Activated CD8-positive, alpha-beta T cell treated with anti-CD3 and anti-CD28 coated beads for 36 hours (primary cell): ENCODE results near the gene KDM6A. TPM values are rescaled to one million over a fixed set of nuclear protein-coding genes. Genes with fewer than 3 reads are reported as not detected.
"Not testable (repeated sequence)": the region's sequence is repeated elsewhere in the genome, so short reads cannot be mapped to it uniquely, and the experiment has no call there.

Source experiments
- ATAC-seq: fragments of 200-7000 bp; cut with Tn5 transposase; one replicate; pipeline ENCODE4 v1.10.0; 2021; ENCODE audit warnings: mild to moderate bottlenecking, moderate library complexity
- CTCF ChIA-PET: fragments of 350-600 bp; sonication (Branson Sonifier 250); formaldehyde crosslinking; loops from one replicate; lab custom pipeline; 2021; ENCODE audit warnings: antibody characterized with exemption; lab: Charles Lee
- POLR2A ChIA-PET: fragments of 350-600 bp; sonication (Branson Sonifier 250); formaldehyde crosslinking; loops from one replicate; lab custom pipeline; 2021; ENCODE audit warnings: antibody characterized with exemption; lab: Charles Lee
- DNase-seq: peaks from one replicate; pipeline ENCODE4 v3.0.0-alpha.2; 2020
- H3K27ac Mint-ChIP-seq: one replicate; pipeline ENCODE4 v1.8.0; 2021; ENCODE audit warnings: mild to moderate bottlenecking, mixed read lengths
- H3K27me3 Mint-ChIP-seq: one replicate; pipeline ENCODE4 v1.8.0; 2021; ENCODE audit warnings: mixed read lengths
- H3K36me3 Mint-ChIP-seq: one replicate; pipeline ENCODE4 v1.8.0; 2021; ENCODE audit warnings: low read depth, mixed read lengths
- H3K4me1 Mint-ChIP-seq: one replicate; pipeline ENCODE4 v1.8.0; 2021; ENCODE audit warnings: low read depth, mixed read lengths
- H3K4me3 Mint-ChIP-seq: one replicate; pipeline ENCODE4 v1.8.0; 2021; ENCODE audit warnings: mild to moderate bottlenecking, moderate library complexity, mixed read lengths
- H3K9me3 Mint-ChIP-seq: one replicate; pipeline ENCODE4 v1.8.0; 2021; ENCODE audit warnings: mixed read lengths
- CTCF ChIP-seq: fragments of 200-600 bp; IDR thresholded peaks from one replicate; pipeline ENCODE4 v1.8.0; 2022; ENCODE audit warnings: antibody characterized with exemption, mild to moderate bottlenecking
- intact Hi-C: fragments of 100-400 bp; cut with micrococcal nuclease; formaldehyde crosslinking; loops from one replicate; pipeline ENCODE4 v1.10.0; 2022
- total RNA-seq, 2 experiments: library from RNA; stranded (reverse); gene quantifications; one replicate each; pipeline ENCODE4 v1.2.3, GENCODE V29; 2021

The KDM6A gene
- total RNA-seq, 2 experiments from 2014 or later, result 18.9 to 21.1 TPM

GRCh38 chrX:44884944-44885343, 12.0 kb downstream of the KDM6A start:
- ChIA-PET CTCF (no interaction called here), POLR2A (interaction anchor here (1.1 kb wide), 1 partner anchor 16 kb away, joined by 3 read pairs; no protein-coding TSS in a partner anchor)
- no peak for TF ChIP-seq CTCF
- Mint-ChIP-seq H3K36me3 (peaks cover 4% of the 10 kb centered on the region), H3K27me3 (no peaks in the 10 kb centered on the region), H3K9me3 (no peaks in the 10 kb centered on the region), H3K4me3 (no peak overlapping the region), H3K27ac (no peak overlapping the region), H3K4me1 (peaks cover 35% of the 10 kb centered on the region)
- ATAC-seq (no peak), DNase-seq (no peak)
- intact Hi-C loops, result no loop called here

DNA sequence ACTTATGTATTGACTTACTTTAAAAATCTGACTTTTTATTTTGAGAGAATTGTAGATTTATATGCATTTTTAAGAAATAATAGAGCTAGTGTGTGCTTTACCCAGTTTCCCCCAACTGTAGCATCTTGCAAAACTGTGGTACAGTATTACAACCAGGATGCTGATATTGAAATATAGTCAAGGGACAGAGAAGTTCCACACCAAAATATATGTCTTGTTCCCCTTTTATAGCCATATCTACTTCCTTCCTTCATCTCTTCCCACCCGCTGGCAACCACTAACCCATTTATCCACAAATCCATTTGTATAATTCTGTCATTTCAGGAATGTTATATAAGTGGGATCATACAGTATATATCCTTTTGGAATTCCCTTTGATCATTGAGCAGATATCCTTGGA, 16.8 kb downstream of the KDM6A start:
- ChIA-PET CTCF (no interaction called here), POLR2A (no interaction called here)
- Mint-ChIP-seq H3K4me1 (peaks cover 22% of the 10 kb centered on the region), H3K27ac (peak overlapping the region; percentile 67), H3K27me3 (no peaks in the 10 kb centered on the region), H3K4me3 (no peak overlapping the region), H3K9me3 (peaks cover 2% of the 10 kb centered on the region), H3K36me3 (peaks cover 7% of the 10 kb centered on the region)
- TF ChIP-seq CTCF, result no peak
- ATAC-seq (no peak), DNase-seq (no peak)
- intact Hi-C loops, result no loop called here

- peaks cover 2% of the 10 kb centered on the region for H3K9me3 Mint-ChIP-seq
- peaks cover 7% of the 10 kb centered on the region for H3K36me3 Mint-ChIP-seq
- CTCF ChIA-PET, result no interaction called here
- intact Hi-C loops, result no loop called here
- H3K27me3 Mint-ChIP-seq, result no peaks in the 10 kb centered on the region
- POLR2A ChIA-PET, result no interaction called here
- H3K4me3 Mint-ChIP-seq, result no peak overlapping the region
- no peak for ATAC-seq
- H3K27ac Mint-ChIP-seq, result peak overlapping the region; percentile 67
- DNase-seq, result no peak
- H3K4me1 Mint-ChIP-seq, result peaks cover 22% of the 10 kb centered on the region
- no peak for TF ChIP-seq CTCF
Measured at GRCh38 chrX:44890247-44890646, 17.3 kb downstream of the KDM6A start.

GRCh38 chrX:44890687-44891086, 17.7 kb downstream of the KDM6A start:
- POLR2A ChIA-PET, H3K4me3 Mint-ChIP-seq: not testable (repeated sequence)
- H3K4me1 Mint-ChIP-seq, result peaks cover 25% of the 10 kb centered on the region

GRCh38 chrX:44891642-44892041, 18.7 kb downstream of the KDM6A start:
- TF ChIP-seq CTCF, result no peak
- intact Hi-C loops, result no loop called here
- Mint-ChIP-seq H3K36me3 (peaks cover 12% of the 10 kb centered on the region), H3K4me3 (no peak overlapping the region), H3K9me3 (peaks cover 2% of the 10 kb centered on the region), H3K27ac (no peak overlapping the region), H3K4me1 (peaks cover 25% of the 10 kb centered on the region), H3K27me3 (no peaks in the 10 kb centered on the region)
- DNase-seq (no peak), ATAC-seq (no peak)
- POLR2A ChIA-PET, result interaction anchor here (1.2 kb wide), 1 partner anchor 16 kb away, joined by 5 read pairs; no protein-coding TSS in a partner anchor
- CTCF ChIA-PET, result no interaction called here

More at GRCh38 chrX:44890687-44891086, 17.7 kb downstream of the KDM6A start:
- ATAC-seq, intact Hi-C loops, H3K9me3 Mint-ChIP-seq, CTCF ChIA-PET, H3K27me3 Mint-ChIP-seq, DNase-seq, H3K27ac Mint-ChIP-seq: not testable (repeated sequence)
- peaks cover 11% of the 10 kb centered on the region for H3K36me3 Mint-ChIP-seq

- Mint-ChIP-seq H3K4me1 (peaks cover 38% of the 10 kb centered on the region), H3K9me3 (peaks cover 5% of the 10 kb centered on the region), H3K4me3 (no peak overlapping the region), H3K27ac (peak overlapping the region; percentile 38), H3K27me3 (no peaks in the 10 kb centered on the region), H3K36me3 (peaks cover 22% of the 10 kb centered on the region)
- intact Hi-C loops, result no loop called here
- DNase-seq (no peak), ATAC-seq (no peak)
- TF ChIP-seq CTCF, result no peak
- ChIA-PET CTCF (interaction anchor here (0.7 kb wide), 1 partner anchor 1512 kb away, joined by 3 read pairs; no protein-coding TSS in a partner anchor), POLR2A (no interaction called here)
Measured at GRCh38 chrX:44896876-44897186, 23.8 kb downstream of the KDM6A start.
